Limb (tissue), 2 donors: ENCODE results near the gene PNKP.
A peak's percentile ranks its signal among the peaks of the same experiment; 100 is the strongest.

Experiments used
- DNase-seq, 2 donors: peaks; one replicate each; pipeline ENCODE4 v3.0.0-alpha.2; 2016; ENCODE audit errors: extremely low spot score in 2 of 2

Gene PNKP

DNA sequence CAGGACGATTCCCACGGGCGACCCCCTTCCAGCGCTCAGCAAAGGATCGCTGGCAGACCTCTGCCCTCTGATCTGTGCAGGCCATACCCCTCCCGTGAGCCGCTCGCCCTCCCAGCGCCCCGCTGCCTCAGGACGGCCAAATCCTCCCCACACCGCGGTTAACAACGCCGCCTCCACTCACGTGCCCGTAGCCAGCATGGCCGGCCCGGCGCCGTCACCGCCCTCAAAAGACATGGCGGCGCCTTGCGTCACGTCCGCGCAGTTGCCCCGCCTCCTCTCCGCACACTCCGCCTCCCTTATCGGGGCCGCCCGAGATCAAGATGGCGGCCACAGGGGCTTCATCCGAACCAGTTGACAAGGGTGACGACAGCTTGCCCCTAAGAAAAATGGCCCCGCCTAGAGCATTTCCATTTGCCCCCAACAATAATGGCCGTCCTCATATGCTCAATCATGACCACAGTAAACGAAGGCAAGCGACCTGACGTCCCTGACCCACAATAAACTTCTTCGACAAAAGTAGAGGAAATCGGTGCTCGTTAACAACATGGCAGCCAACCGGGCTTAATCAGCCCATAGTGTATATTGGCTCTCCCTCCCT, 9.1 kb upstream of the PNKP start:
- peak; percentile 98 to 99 for DNase-seq

DNA sequence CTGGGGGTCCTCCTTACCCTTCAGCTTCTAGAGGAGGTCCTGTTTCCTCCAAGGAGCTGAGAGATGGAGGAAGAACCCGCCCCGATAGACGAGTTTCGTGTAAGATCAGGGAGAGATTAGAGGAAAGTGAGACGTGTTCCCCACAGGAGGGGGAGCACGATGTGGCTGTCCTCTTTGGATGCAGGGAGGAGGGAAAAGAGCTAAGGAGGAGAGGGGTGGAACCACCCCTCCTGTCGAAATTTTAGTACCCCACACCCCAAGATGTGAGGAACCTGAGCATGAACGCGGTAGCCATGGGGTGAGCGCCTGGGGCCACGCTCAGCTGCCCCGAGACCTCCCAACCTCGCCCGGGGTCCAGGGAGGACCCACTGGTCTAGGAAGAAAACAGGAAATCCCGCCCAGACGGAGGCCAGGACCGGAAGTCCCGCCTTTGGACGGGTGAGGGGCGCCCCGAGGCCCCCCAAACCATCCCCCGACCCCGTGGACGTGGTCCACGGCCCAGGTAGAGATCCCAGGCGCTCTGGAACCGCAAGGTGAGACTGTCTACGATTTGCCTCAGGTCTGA, 8.6 kb upstream of the PNKP start:
- peak in 1 of 2 donors; percentile 86 for DNase-seq

DNA sequence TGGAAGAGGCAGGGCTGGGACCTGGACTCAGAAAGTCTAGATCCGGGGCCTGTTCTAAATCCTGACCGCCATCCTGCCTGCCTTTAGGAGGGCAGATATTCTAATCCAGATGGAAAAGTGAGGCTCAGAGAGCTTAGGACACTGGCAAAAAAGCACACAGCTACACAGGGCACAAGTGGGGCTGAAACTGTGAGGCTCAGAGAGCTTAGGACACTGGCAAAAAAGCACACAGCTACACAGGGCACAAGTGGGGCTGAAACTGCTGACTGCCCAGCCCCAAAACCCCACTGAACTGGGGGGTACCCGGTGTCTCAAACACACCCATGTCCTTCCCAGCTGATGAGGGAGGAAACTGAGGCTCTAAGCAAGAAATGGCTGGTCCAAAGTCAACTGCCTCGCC, 7.8 kb upstream of the PNKP start:
- no peak for DNase-seq

DNA sequence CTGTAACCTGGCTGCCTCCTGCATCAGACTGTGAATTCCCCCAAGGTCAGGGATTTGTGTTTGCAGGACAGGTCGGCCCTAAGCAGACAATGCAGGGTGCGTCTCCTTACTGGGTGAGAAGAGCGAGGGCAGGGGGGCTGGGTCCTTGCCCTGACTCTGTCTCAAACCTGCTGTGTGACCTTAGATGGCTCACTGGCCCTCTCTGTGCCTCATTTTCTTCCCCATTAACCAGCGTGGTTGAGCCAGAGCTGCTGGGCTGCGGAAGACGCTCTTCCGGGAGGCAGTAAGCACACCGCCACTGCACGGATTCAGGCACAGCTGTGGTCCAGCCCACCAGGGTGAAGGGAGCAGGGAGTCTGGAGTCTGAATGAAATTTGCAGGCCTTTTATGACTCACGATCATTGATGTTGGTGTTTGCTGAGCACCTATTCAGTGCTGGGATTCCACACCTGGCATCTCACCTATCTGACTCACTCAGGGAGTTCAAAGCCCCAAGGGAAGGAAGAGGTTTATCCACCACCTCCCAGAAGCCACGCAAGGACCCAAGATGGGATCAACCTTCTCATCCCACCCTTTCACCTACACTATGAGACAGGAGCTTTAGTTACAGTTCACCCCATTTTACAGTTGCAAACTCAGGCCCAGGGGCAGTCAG, 7.3 kb upstream of the PNKP start:
- DNase-seq, result no peak

DNA sequence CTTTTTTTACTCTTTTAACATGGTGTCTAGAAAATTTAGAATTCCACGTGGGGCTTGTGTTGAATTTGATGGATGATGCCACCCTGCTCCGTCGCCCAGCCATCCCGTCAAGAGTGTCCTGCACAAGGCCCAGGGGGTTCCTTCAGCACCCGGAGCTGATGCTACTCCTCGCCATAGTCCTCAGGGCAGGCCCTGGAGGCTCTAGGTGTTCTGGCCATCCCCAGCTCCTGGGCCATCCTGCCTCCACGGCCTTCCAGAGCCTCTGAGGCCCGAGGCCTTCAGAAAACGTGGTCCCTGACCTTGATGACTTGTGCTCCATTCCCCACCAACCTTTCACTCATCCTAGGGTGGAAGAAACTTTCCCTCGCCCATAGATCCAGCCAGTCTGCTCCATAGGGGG, 6.5 kb upstream of the PNKP start:
- DNase-seq, result no peak

DNA sequence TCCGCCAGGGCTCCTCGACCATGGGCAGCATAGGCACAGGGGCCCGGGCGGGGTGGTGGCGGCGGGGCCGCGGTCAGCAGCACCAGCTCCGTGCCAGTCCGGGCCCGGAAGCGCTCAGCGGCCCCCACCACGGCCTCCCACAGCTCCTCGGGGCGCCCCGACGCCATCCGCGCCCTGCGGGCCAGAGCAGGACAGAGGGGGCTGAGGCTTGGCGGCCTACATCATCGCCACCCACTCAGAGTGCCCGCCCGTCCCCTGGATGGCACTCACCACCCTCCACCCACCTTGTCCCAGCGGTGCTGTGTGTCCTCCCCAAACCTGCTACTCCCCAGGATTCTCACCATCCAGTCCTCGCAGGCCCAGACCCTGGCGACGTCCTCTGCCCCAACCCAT, 5.7 kb upstream of the PNKP start:
- no peak for DNase-seq

DNA sequence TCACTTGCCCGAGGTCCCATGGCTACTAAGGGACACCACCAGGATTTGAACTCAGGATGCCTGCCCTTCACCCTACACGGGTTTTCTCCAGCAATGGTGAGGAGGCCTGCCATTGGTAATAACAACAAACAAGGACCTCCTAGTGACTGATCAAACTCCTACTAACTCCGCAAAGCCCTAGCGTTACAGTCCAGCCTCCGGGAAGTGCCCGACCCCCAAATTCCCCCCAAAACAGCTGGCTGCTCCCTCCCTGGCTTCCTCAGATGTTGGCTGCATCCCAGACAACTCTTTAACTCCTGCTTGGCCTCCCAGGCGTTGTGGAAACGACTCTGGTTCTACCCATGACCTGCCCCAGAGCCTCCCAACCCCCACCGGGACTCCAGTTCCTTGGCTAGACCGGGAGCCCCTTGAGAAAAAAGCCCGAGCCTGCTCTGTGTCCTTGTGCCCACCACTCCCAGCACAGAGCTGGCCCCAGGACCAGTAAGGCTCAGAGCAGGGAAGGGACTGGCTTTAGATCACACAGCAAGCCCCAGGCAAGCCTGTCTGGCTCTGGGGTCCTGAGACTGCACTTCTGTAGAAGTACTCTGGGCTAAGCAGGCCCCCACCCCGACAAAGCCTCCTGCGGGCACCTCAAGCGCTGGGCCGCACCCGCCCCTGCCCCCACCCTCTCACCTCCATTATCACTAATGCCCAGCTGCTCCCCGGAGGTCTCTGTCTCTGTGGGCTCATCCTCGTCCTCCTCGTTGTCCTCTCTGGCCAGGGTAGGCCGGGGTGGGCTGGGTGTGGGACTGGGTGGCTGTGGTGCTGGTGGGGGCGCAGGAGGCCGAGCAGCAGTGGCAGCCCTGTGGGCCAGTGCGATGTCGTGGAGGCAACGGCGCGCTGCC, 5.1 kb upstream of the PNKP start:
- DNase-seq, result no peak

DNA sequence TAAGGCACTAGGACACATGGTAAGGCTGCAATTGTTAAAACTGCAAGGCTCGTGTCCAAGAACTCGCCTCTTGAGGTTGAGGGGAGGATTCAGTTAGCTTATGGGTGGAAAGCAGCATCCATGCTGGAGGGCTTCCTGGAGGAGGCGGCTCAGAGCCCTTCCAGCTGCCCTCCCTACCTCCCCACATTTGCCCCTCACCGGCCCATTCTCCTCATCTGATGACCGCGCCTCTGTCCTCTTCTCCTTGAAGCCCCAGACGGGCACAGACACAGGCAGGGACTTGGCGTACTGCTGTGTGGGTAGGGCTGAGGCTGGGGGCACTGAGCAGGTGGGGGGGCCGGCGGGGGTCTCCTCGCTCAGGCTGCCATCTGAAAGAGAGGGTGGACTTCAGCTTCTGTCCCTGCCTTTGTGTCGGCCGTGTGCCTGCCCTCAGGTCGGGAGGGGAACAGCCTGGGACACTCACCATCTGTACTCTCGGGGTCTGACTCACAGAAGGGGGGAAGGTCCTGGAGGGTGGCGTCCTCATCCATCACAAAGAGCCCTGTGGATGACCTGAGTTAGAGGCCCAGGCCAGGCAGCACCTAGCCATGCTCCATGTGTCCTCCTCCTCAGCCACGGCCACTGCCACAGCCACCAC, 4.1 kb upstream of the PNKP start:
- DNase-seq, result no peak

DNA sequence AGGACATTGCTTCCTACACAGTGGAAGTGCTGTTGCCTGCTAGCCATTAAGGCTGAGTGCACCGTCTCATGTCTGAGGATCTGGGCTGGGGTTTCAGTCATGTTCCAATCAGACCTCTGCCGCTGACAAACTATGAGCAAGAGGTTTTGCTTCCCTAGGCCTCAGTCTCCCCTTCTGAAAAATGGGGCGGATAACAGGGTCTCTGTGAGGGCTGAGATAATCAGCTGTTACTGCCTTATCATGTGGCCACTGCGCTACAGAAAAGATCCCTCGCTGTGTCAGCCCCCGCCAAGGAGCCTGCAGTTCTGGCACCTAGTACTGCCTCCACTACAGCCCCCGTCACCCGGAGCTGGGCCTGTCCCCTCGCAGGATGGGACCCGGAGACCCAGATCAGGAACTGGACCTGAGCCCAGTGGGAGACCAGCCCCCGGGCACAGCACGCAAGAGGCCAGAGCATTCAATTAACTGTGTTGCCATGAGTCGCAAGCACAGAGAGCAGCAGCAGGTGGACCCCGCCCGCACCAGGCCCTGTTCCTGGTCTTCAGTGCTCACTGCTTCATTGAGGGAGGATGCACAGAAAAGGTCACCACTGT, 3.0 kb upstream of the PNKP start:
- DNase-seq, result peak in 1 of 2 donors; percentile 39

DNA sequence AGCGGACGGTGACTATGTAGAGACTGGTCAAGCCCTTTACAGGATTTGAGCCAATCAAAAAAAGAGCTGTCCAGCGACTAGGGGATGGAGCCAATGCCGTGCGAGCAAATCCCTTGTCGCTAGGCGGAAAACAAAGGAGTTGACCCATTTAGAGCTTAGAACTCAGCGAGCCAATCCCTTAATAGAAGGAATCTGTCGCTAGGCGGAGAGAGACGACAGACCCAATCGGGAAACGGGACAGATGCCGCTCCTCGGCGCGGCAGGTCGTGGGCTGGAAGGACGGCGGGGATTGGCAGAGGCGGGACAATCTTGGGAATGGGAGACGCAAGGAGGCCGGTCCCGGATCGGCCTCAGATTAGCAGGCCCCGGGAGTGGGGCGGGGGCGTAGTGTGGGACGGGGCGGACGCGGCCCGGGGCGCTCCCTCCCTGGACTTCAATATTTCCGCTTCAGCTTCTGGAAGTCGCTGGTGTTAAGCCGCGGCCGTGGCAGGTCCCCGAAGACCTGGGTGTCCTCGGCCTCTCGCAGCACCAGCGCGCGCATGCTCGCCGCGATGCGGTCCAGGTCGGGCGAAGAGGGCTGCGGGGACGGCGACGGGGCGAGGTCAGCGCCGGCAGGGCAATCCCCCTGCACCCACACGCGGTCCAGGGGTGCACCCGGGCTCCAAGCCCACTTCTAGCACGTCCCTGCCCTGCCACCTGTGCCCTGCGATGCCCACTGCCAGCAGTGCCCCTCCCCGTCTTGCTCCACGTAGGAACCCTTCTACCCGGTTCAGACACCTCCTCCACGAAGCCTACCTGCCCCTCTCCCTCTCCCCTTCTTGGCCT, 2.3 kb upstream of the PNKP start:
- DNase-seq, result peak; percentile 98 to 100

DNA sequence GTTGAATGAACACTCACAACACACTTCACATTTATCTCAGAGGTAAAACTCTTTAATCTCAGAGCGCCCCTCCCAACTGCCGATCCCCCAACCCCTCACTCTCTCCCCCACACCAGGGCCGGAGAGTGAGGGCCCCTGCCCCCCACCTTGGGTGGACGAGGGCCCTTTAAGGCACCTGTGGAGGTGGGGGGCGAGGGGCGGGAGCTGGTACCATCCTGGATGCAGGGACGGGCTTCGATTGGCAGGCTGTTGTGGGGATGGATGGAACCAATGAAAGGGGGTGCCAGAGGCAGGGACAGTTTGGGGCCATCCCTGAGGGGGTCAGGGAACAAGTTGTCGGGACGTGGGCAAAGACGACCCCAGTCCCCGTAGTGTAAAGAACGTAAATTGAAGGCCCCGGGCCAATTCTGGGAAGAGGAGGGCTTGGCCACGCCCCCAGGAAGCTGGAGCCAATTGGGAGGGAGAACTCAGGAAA, 1.7 kb upstream of the PNKP start:
- DNase-seq, result no peak

DNA sequence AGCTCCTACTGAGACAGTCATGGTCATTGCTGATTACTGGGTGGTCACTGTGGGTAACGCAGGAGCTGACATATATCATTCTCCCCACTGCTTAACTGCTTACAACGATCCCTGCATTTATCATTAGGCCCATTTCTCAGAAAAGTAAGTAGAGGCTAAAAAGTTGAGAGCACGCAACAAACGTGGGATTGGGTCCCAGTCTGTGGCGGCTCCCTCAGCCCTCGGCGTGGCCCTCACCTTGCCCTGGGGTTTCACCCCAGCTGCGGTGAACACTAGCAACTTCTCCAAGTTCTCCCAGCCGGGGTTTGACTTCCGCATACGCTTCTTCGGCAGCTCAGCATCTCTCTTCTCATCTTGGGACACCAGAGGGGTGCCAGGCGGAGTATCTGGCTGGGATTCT, 2.5 kb downstream of the PNKP start:
- DNase-seq, result no peak

DNA sequence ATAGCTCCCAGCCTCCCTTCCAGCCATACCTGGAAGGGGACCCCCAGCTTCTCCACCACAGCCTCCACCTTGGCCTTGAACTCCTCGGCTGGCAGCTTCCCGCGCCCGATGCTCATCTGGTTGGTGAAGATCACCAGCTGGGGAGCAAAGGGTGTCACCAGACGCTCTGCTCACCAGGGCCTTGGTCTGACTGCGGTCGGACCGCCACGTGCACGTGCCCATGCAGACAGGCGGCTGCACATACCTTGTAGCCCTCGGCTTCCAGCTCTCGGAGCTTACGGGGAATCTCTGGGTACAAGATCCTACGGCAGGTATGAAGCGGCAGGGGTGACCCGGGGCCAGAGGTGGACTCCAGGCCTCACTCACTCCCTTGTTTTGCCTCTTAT, 3.4 kb downstream of the PNKP start:
- DNase-seq, result no peak

DNA sequence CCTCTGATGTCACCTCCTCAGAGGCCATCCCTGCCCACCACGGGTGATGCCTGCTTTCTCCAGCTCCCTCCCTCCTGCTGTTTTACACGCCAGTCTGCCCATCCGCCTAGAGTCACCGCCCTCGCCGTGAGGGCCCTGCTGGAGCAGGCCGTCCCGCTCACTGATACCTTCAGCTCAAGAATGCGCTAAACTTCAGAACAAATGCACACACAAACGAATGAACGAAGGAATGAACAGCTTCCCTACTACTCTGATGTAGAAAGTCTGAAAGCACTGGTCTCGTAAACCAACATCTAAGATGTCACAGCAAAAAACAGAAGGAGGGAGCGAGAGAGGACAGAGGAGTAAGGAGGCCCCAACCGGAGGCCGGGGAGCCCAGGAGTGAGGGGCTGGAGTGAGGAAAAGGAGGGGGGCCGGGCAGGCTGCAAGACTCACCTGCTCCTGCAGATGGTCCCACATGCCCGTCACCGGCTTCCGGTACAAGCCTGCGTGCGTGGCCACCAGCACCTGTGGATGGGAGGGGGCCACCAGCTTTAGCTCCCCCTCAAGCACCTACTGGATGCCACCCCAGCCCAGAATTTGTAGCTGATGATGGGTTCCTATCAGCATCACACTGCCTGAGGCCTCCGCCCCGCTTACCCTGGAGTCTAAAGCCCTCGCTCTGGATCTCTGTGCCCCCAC, 4.0 kb downstream of the PNKP start:
- no peak for DNase-seq

DNA sequence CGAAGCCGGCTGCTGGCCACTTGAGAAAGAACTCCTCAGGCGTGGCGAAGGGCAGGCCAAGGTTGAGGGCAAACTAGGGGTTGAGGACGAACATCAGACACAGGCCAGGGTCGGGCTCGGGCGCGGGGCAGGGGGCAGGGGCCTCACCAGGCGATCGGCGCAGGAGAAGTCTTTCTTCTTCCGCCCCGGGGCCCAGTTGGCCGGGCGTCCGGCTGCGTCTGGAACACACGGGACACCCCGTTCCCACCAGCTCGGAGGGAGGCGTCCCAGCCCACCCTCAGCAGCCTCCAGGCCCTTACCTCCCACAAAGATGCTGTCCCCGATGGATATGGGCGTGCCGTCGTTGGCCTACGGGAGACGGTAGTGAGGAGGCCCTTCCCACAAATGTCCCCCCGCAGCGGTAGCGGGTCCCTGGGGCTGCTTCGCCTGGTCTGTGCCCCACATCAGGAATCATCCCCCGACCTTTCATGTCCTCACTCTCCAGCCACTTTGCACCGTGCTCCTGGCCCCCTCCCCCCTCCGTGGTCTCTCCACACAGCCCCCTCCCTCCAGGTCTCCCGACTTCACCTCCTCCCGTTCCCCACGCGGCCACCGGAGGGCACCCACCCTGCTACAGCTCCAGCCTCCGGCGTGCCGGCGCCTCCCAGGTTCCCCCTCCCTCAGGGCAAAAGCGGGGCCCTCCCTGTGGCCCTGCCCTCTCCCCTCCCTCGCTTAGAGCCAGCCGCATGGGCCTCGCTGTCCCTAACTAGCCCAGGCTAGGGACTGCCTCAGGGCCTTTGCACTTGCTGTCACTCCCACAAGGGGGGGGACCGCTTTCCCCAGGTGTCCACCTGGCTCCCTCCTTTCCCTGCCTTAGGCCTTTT, 4.8 kb downstream of the PNKP start:
- DNase-seq, result no peak

DNA sequence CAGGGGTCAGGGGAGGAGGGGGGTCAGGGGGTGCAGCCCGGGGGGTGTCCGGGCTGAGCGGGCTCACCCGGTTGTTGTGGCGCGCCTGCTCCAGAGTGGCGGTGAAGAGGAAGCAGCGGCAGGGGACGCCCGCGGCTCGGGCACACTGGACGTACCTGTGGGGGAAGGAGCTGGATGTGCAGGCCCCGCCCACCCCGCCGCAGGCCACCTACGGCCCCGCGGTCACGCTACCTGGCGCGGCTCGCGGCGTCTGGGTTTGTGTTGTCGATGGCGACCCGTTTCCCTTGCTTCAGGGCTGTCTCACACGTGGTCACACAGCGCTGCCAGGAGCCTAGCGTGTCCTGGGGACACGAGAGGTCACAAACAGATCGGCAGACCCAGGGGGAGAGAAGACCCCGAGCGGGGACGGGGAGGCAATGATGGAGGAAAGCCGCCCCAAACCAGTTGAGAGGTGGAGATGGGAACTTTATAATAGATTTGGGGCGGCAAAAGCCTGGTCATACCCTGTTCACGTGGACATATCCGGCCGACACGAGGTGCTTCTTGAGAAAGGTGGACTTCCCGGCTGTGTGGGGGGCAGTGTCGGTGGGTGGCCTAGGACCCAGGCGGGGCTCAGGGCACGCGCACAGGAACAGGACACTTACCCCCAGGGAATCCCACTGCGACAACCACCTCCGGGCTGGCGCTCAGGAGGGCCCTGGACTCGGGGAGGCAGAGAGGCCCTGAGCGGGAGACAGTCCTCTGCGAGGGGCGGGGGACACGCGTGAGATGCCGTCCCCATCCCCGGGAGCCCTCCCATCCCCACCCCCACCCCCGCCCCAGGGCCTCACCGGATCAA, 5.6 kb downstream of the PNKP start:
- DNase-seq, result no peak

DNA sequence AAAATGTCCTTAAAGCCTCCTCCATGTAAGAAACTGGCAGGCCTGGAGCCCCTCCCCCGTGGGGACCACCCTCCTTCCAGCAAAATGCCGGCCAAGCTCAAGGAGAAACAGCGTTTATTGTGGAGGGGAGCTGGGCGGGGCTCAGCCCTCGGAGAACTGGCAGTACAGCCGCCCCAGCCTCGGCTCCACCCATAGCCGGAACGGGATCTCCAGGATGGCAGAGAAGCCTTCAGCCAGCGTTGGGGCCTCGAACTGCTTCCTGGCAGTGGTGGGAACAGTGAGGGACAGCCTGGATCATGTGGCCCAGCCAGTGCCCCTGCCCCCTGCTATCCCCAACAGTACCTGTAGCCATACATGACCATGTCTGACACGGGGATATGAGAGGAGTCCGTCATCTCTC, 6.3 kb downstream of the PNKP start:
- DNase-seq, result peak in 1 of 2 donors; percentile 72
